ENCODE measurements around the gene PRSS2. TPM values are rescaled to one million over a fixed set of nuclear protein-coding genes. Genes with fewer than 3 reads are reported as not detected.

Gene PRSS2
- total RNA-seq, 2 donors from 2014 or later: 4.8 to 9.9 TPM

DNA sequence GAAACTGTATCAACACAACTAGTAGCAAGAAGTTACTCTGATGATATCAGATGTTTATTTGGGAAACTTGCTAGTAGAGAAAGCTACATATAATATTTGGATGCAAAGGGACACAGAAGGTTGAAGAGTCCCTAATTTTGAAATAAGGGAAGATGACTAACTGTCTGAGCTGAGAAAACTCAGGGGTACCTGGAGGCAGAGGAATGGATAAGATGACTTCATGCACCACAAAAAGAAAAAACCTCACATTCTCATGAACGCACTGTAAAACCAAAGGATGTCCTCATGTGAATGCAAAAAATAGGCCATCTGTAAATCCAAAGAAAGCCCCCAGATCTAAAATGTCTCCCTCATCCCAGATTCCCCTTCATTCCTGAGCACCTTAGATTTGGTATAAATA lies 29.3 kb downstream of the PRSS2 start:
- Histone ChIP-seq H3K27ac (ENCODE audit: low read depth, low read length) (no peak overlapping the region), H3K4me3 (ENCODE audit: low read length) (no peak overlapping the region), H3K9me3 (ENCODE audit: control insufficient read depth, low read length) (no peaks in the 10 kb centered on the region), H3K36me3 (ENCODE audit: control insufficient read depth, insufficient read depth, low read length) (no peaks in the 10 kb centered on the region), H3K9ac (ENCODE audit: extremely low read depth, low read length, poor library complexity, severe bottlenecking) (no peak overlapping the region), H3K27me3 (ENCODE audit: control insufficient read depth, insufficient read depth, low read length, poor library complexity, severe bottlenecking) (peaks cover 65% of the 10 kb centered on the region), H3K4me1 (ENCODE audit: control insufficient read depth, insufficient read depth, low read length) (no peaks in the 10 kb centered on the region)
- H3K4me1 Mint-ChIP-seq: peaks cover 14% of the 10 kb centered on the region
- no peaks in the 10 kb centered on the region for H3K9me3 Mint-ChIP-seq
- TF ChIP-seq, protein P1, sequence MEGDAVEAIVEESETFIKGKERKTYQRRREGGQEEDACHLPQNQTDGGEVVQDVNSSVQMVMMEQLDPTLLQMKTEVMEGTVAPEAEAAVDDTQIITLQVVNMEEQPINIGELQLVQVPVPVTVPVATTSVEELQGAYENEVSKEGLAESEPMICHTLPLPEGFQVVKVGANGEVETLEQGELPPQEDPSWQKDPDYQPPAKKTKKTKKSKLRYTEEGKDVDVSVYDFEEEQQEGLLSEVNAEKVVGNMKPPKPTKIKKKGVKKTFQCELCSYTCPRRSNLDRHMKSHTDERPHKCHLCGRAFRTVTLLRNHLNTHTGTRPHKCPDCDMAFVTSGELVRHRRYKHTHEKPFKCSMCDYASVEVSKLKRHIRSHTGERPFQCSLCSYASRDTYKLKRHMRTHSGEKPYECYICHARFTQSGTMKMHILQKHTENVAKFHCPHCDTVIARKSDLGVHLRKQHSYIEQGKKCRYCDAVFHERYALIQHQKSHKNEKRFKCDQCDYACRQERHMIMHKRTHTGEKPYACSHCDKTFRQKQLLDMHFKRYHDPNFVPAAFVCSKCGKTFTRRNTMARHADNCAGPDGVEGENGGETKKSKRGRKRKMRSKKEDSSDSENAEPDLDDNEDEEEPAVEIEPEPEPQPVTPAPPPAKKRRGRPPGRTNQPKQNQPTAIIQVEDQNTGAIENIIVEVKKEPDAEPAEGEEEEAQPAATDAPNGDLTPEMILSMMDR (conservative IDR thresholded peaks at IDR 0.05): no peak
- H3K4me3 Mint-ChIP-seq: no peak overlapping the region
- peaks cover 92% of the 10 kb centered on the region for H3K27me3 Mint-ChIP-seq (ENCODE audit: insufficient read depth)
- H3K36me3 Mint-ChIP-seq (ENCODE audit: low read depth): no peaks in the 10 kb centered on the region
- H3K27ac Mint-ChIP-seq: no peak overlapping the region
- DNase-seq: no peak
- WGBS, 2 experiments (ENCODE audit: insufficient coverage in 1 of 2, insufficient read length in 1 of 2): 92% methylated on average over 1 of the region's 1 CpG; no CpG with 5 or more reads in 1 of the 2 experiments

DNA sequence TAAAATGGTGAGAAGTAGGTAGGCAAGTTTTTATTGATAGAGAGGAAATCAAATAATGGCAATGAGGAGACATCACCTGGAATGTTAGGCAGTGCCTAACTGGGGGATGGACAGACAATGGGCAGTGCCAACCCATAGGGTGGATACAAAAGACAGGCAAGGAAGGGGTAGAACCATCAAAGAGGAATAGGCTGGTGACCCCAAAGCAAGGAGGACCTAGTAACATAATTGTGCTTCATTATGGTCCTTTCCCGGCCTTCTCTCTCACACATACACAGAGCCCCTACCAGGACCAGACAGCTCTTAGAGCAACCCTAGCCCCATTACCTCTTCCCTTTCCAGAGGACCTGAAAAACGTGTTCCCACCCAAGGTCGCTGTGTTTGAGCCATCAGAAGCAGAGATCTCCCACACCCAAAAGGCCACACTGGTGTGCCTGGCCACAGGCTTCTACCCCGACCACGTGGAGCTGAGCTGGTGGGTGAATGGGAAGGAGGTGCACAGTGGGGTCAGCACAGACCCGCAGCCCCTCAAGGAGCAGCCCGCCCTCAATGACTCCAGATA lies 30.0 kb downstream of the PRSS2 start:
- H3K9me3 Mint-ChIP-seq: no peaks in the 10 kb centered on the region
- peaks cover 58% of the 10 kb centered on the region for H3K27me3 ChIP-seq (ENCODE audit: control insufficient read depth, insufficient read depth, low read length, poor library complexity, severe bottlenecking)
- H3K9me3 ChIP-seq (ENCODE audit: control insufficient read depth, low read length): no peaks in the 10 kb centered on the region
- no peak overlapping the region for H3K4me3 ChIP-seq (ENCODE audit: low read length)
- H3K4me1 ChIP-seq (ENCODE audit: control insufficient read depth, insufficient read depth, low read length): no peaks in the 10 kb centered on the region
- peak; percentile 19 for DNase-seq
- no peak overlapping the region for H3K27ac Mint-ChIP-seq
- no peak overlapping the region for H3K4me3 Mint-ChIP-seq
- H3K27ac ChIP-seq (ENCODE audit: low read depth, low read length): no peak overlapping the region
- H3K9ac ChIP-seq (ENCODE audit: extremely low read depth, low read length, poor library complexity, severe bottlenecking): no peak overlapping the region
- no peaks in the 10 kb centered on the region for H3K36me3 Mint-ChIP-seq (ENCODE audit: low read depth)
- H3K4me1 Mint-ChIP-seq: peaks cover 14% of the 10 kb centered on the region
- WGBS, 2 experiments (ENCODE audit: insufficient coverage in 1 of 2, insufficient read length in 1 of 2): 92 to 100% methylated on average over 1 to 5 of the region's 7 CpGs
- TF ChIP-seq, protein P1 (conservative IDR thresholded peaks at IDR 0.05): no peak
- H3K27me3 Mint-ChIP-seq (ENCODE audit: insufficient read depth): peaks cover 92% of the 10 kb centered on the region
- H3K36me3 ChIP-seq (ENCODE audit: control insufficient read depth, insufficient read depth, low read length): no peaks in the 10 kb centered on the region

DNA sequence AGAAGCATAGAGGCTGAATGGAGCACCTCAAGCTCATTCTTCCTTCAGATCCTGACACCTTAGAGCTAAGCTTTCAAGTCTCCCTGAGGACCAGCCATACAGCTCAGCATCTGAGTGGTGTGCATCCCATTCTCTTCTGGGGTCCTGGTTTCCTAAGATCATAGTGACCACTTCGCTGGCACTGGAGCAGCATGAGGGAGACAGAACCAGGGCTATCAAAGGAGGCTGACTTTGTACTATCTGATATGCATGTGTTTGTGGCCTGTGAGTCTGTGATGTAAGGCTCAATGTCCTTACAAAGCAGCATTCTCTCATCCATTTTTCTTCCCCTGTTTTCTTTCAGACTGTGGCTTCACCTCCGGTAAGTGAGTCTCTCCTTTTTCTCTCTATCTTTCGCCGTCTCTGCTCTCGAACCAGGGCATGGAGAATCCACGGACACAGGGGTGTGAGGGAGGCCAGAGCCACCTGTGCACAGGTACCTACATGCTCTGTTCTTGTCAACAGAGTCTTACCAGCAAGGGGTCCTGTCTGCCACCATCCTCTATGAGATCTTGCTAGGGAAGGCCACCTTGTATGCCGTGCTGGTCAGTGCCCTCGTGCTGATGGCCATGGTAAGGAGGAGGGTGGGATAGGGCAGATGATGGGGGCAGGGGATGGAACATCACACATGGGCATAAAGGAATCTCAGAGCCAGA lies 31.0 kb downstream of the PRSS2 start:
- no peaks in the 10 kb centered on the region for H3K9me3 Mint-ChIP-seq
- peaks cover 92% of the 10 kb centered on the region for H3K27me3 Mint-ChIP-seq (ENCODE audit: insufficient read depth)

More for the DNA sequence above, 31.0 kb downstream of the PRSS2 start:
- WGBS, 2 experiments (ENCODE audit: insufficient coverage in 1 of 2, insufficient read length in 1 of 2): 84 to 88% methylated on average over 2 to 8 of the region's 8 CpGs
- TF ChIP-seq, protein P1 (conservative IDR thresholded peaks at IDR 0.05): no peak
- Histone ChIP-seq H3K27me3 (ENCODE audit: control insufficient read depth, insufficient read depth, low read length, poor library complexity, severe bottlenecking) (peaks cover 49% of the 10 kb centered on the region), H3K9ac (ENCODE audit: extremely low read depth, low read length, poor library complexity, severe bottlenecking) (no peak overlapping the region), H3K36me3 (ENCODE audit: control insufficient read depth, insufficient read depth, low read length) (no peaks in the 10 kb centered on the region), H3K27ac (ENCODE audit: low read depth, low read length) (no peak overlapping the region), H3K4me3 (ENCODE audit: low read length) (no peak overlapping the region), H3K4me1 (ENCODE audit: control insufficient read depth, insufficient read depth, low read length) (no peaks in the 10 kb centered on the region), H3K9me3 (ENCODE audit: control insufficient read depth, low read length) (no peaks in the 10 kb centered on the region)
- peaks cover 7% of the 10 kb centered on the region for H3K4me1 Mint-ChIP-seq
- no peaks in the 10 kb centered on the region for H3K36me3 Mint-ChIP-seq (ENCODE audit: low read depth)
- H3K27ac Mint-ChIP-seq: no peak overlapping the region
- DNase-seq: peak; percentile 14
- no peak overlapping the region for H3K4me3 Mint-ChIP-seq
